ENCODE results near the gene GIMAP2. TPM values are rescaled to one million over a fixed set of nuclear protein-coding genes. Genes with fewer than 3 reads are reported as not detected.

GIMAP2 gene
- total RNA-seq, 2 experiments from 2014 or later = 64.1 to 65.1 TPM

GRCh38 chr7:150735596-150736358 lies 50.3 kb downstream of the GIMAP2 start:
- peak overlapping the region; percentile 65 for H3K4me3 ChIP-seq (ENCODE audit: low read length)
- H3K27me3 ChIP-seq (ENCODE audit: control insufficient read depth in 1 of 2, insufficient read depth in 2 of 2, low read length in 2 of 2) = no peaks in the 10 kb centered on the region
- no peaks in the 10 kb centered on the region for H3K9me3 ChIP-seq (ENCODE audit: control insufficient read depth in 1 of 2, insufficient read depth in 1 of 2, low read length in 2 of 2)
- peaks cover 53% of the 10 kb centered on the region for H3K4me1 ChIP-seq (ENCODE audit: insufficient read depth, low read length)
- H3K27ac ChIP-seq (ENCODE audit: low read depth in 1 of 2, low read length in 2 of 2) = peak overlapping the region; percentile 80 to 87
- no peak for ATAC-seq (ENCODE audit: poor library complexity)
- H3K36me3 Mint-ChIP-seq (ENCODE audit: low read depth) = peaks cover 41% of the 10 kb centered on the region
- H3K4me1 Mint-ChIP-seq (ENCODE audit: low read depth) = peaks cover 71% of the 10 kb centered on the region
- intact Hi-C loops (cut with DNase I, micrococcal nuclease) = loop anchor here (2.0 to 5.0 kb wide), 8 partner anchors 19 to 218 kb away; partner anchors contain the start of genes GIMAP1 (in 1 of the 2), GIMAP2 (in 1 of the 2), GIMAP4 (in 1 of the 2) and GIMAP6 (in 1 of the 2)
- H3K4me3 Mint-ChIP-seq = peak overlapping the region; percentile 96
- no peak for TF ChIP-seq CTCF (IDR thresholded peaks at IDR 0.05)
- peak in 1 of 14 experiments; percentile 43 for DNase-seq
- H3K9me3 Mint-ChIP-seq = no peaks in the 10 kb centered on the region
- ChIA-PET CTCF (interaction anchor here (1.0 to 1.4 kb wide), 3 partner anchors 18 to 287 kb away, joined by 3 to 5 read pairs (median 5); no protein-coding TSS in a partner anchor), POLR2A (interaction anchor here (0.9 to 4.6 kb wide), 6 partner anchors 12 to 220 kb away, joined by 3 to 30 read pairs (median 6); partner anchors contain the start of genes GIMAP1 and GIMAP4)
- peak overlapping the region; percentile 87 for H3K27ac Mint-ChIP-seq
- peaks cover 27% of the 10 kb centered on the region for H3K36me3 ChIP-seq (ENCODE audit: insufficient read depth, low read length)
- H3K27me3 Mint-ChIP-seq = no peaks in the 10 kb centered on the region

GRCh38 chr7:150736864-150737263 lies 51.4 kb downstream of the GIMAP2 start:
- Histone ChIP-seq H3K36me3 (ENCODE audit: insufficient read depth, low read length) (peaks cover 38% of the 10 kb centered on the region), H3K27me3 (ENCODE audit: control insufficient read depth in 1 of 2, insufficient read depth in 2 of 2, low read length in 2 of 2) (no peaks in the 10 kb centered on the region), H3K9me3 (ENCODE audit: control insufficient read depth in 1 of 2, insufficient read depth in 1 of 2, low read length in 2 of 2) (no peaks in the 10 kb centered on the region), H3K4me1 (ENCODE audit: insufficient read depth, low read length) (peaks cover 59% of the 10 kb centered on the region), H3K27ac (ENCODE audit: low read depth in 1 of 2, low read length in 2 of 2) (peak overlapping the region; percentile 80 to 87), H3K4me3 (ENCODE audit: low read length) (peak overlapping the region; percentile 65)
- H3K27ac Mint-ChIP-seq = peak overlapping the region; percentile 87
- ChIA-PET CTCF (interaction anchor here (1.1 to 2.4 kb wide), 5 partner anchors 20 to 288 kb away, joined by 3 to 9 read pairs (median 5); partner anchors contain the start of gene GIMAP1), POLR2A (interaction anchor here (0.6 to 4.6 kb wide), 13 partner anchors 13 to 288 kb away, joined by 3 to 50 read pairs (median 13); partner anchors contain the start of genes GIMAP1, GIMAP2, GIMAP4 and GIMAP6)
- H3K4me1 Mint-ChIP-seq (ENCODE audit: low read depth) = peaks cover 74% of the 10 kb centered on the region
- H3K9me3 Mint-ChIP-seq = no peaks in the 10 kb centered on the region
- DNase-seq (peak in 1 of 14 experiments; percentile 30), ATAC-seq (ENCODE audit: poor library complexity) (peak; percentile 15)
- no peaks in the 10 kb centered on the region for H3K27me3 Mint-ChIP-seq
- peak overlapping the region; percentile 96 for H3K4me3 Mint-ChIP-seq
- H3K36me3 Mint-ChIP-seq (ENCODE audit: low read depth) = peaks cover 51% of the 10 kb centered on the region
- TF ChIP-seq CTCF (IDR thresholded peaks at IDR 0.05) = no peak
- intact Hi-C loops (cut with DNase I, micrococcal nuclease) = loop anchor here (1.0 to 5.0 kb wide), 10 partner anchors 18 to 220 kb away; partner anchors contain the start of genes GIMAP1 (in 1 of the 2), GIMAP2 (in 1 of the 2), GIMAP4 (in 1 of the 2) and GIMAP6 (in 1 of the 2)

- Histone ChIP-seq H3K9me3 (ENCODE audit: control insufficient read depth in 1 of 2, insufficient read depth in 1 of 2, low read length in 2 of 2) (no peaks in the 10 kb centered on the region), H3K4me1 (ENCODE audit: insufficient read depth, low read length) (peaks cover 59% of the 10 kb centered on the region), H3K36me3 (ENCODE audit: insufficient read depth, low read length) (peaks cover 44% of the 10 kb centered on the region), H3K4me3 (ENCODE audit: low read length) (peak within 1 kb of the TSS; percentile 65), H3K27ac (ENCODE audit: low read depth in 1 of 2, low read length in 2 of 2) (peak within 1 kb of the TSS; percentile 80 to 87), H3K27me3 (ENCODE audit: control insufficient read depth in 1 of 2, insufficient read depth in 2 of 2, low read length in 2 of 2) (no peaks in the 10 kb centered on the region)
- H3K4me1 Mint-ChIP-seq (ENCODE audit: low read depth) = peaks cover 74% of the 10 kb centered on the region
- H3K27me3 Mint-ChIP-seq = no peaks in the 10 kb centered on the region
- TF ChIP-seq CTCF (IDR thresholded peaks at IDR 0.05) = no peak
- CTCF ChIA-PET = interaction anchor here (0.6 to 2.4 kb wide), 8 partner anchors 18 to 289 kb away, joined by 3 to 9 read pairs (median 4); partner anchors contain the start of genes GIMAP1 and GIMAP2
- no peaks in the 10 kb centered on the region for H3K9me3 Mint-ChIP-seq
- H3K4me3 Mint-ChIP-seq = peak within 1 kb of the TSS; percentile 96
- H3K27ac Mint-ChIP-seq = peak within 1 kb of the TSS; percentile 87
- H3K36me3 Mint-ChIP-seq (ENCODE audit: low read depth) = peaks cover 57% of the 10 kb centered on the region
- DNase-seq = peak in 12 of 14 experiments; percentile 29 to 78 (median 70)
- intact Hi-C loops (cut with DNase I, micrococcal nuclease) = loop anchor here (1.0 to 5.0 kb wide), 11 partner anchors 17 to 284 kb away; partner anchors contain the start of genes GIMAP1 (in 1 of the 2), GIMAP2 (in 1 of the 2), GIMAP4 (in 1 of the 2) and GIMAP6 (in 1 of the 2)
- ATAC-seq (ENCODE audit: poor library complexity) = peak; percentile 75
- POLR2A ChIA-PET = interaction anchor here (0.6 to 4.6 kb wide), 20 partner anchors 9 to 288 kb away, joined by 3 to 50 read pairs (median 7); partner anchors contain the start of genes GIMAP1, GIMAP2, GIMAP4 and GIMAP6
Measured at GRCh38 chr7:150737265-150738055, 52.0 kb downstream of the GIMAP2 start, which contains the start of gene GIMAP5. GIMAP5 (plus strand) TSS chr7:150737418; CDS start chr7:150740885, 3,467 bp downstream.

All from CD4-positive, alpha-beta T cell (primary cell).